Stimulated activated CD8-positive, alpha-beta memory T cell treated with anti-CD3 and anti-CD28 coated beads, Interleukin-4, amount 100 ng/mL, for 1 hour (primary cell): ENCODE data around the gene RGS13.
"Not testable (repeated sequence)": the region's sequence is repeated elsewhere in the genome, so short reads cannot be mapped to it uniquely, and the experiment has no call there.

Source experiments
- DNase-seq, 2 donors: peaks; one replicate each; pipeline ENCODE4 v3.0.0-alpha.2; 2020; ENCODE audit warnings: low read depth in 2 of 2, low spot score in 1 of 2

RGS13 gene

GRCh38 chr1:192675716-192676115 is 39.8 kb downstream of the RGS13 start:
- DNase-seq: no peak

GRCh38 chr1:192678099-192678498 is 42.2 kb downstream of the RGS13 start:
- DNase-seq: no peak

GRCh38 chr1:192682335-192682734 is 46.4 kb downstream of the RGS13 start:
- no peak for DNase-seq

- DNase-seq: not testable (repeated sequence)
Observed at GRCh38 chr1:192683081-192683480, 47.1 kb downstream of the RGS13 start.

- DNase-seq: no peak
Observed at GRCh38 chr1:192689459-192689858, 53.5 kb downstream of the RGS13 start.

- DNase-seq: no peak
Observed at GRCh38 chr1:192691041-192691440, 55.1 kb downstream of the RGS13 start.

- DNase-seq: no peak
Observed at GRCh38 chr1:192696082-192696481, 60.1 kb downstream of the RGS13 start.

- DNase-seq: no peak
Observed at GRCh38 chr1:192697771-192698170, 61.8 kb downstream of the RGS13 start.

- DNase-seq: no peak
Observed at GRCh38 chr1:192698731-192699130, 62.8 kb downstream of the RGS13 start.

- DNase-seq: no peak
Observed at GRCh38 chr1:192700834-192701271, 64.9 kb downstream of the RGS13 start.

GRCh38 chr1:192702212-192702902 is 66.4 kb downstream of the RGS13 start:
- no peak for DNase-seq

- DNase-seq: no peak
Observed at GRCh38 chr1:192703283-192704206, 67.6 kb downstream of the RGS13 start.

GRCh38 chr1:192705510-192705909 is 69.6 kb downstream of the RGS13 start:
- no peak for DNase-seq

GRCh38 chr1:192706936-192707335 is 71.0 kb downstream of the RGS13 start:
- DNase-seq: no peak

- no peak for DNase-seq
Observed at GRCh38 chr1:192707978-192708547, 72.1 kb downstream of the RGS13 start.

- DNase-seq: no peak
Observed at GRCh38 chr1:192709544-192709943, 73.6 kb downstream of the RGS13 start.
